Right lobe of liver (tissue), 4 donors: ENCODE data around the gene IFI27.

ENCODE experiments used
- CTCF ChIP-seq, 4 donors: fragments of 200-600 bp in 3 of 4; fragments of 450-650 bp in 1 of 4; IDR thresholded peaks; one replicate each; pipeline versions ENCODE4 v1.5.1 to v1.8.0; 2016 to 2022; ENCODE audit warnings: antibody characterized with exemption in 4 of 4, mild to moderate bottlenecking in 2 of 4
- POLR2A ChIP-seq: fragments of 450-650 bp; IDR thresholded peaks from one replicate; pipeline ENCODE4 v1.6.1; 2017; ENCODE audit warnings: antibody characterized with exemption, mild to moderate bottlenecking
- donor health status: DM: no; HTN: no; CAD: no.
- donor health status: DM: no; HTN: no; CAD: no.
- donor health status: DM: no; HTN: yes; CAD: no.

- no peak for TF ChIP-seq CTCF (IDR thresholded peaks at IDR 0.05)
- TF ChIP-seq POLR2A: no peak
These were observed 14.2 kb downstream of the IFI27 start for GRCh38 chr14:94124582-94125377.
